NB4 (cell line): ENCODE measurements around the gene CDC42EP5.

Source experiments
- CTCF ChIP-seq: IDR thresholded peaks from one replicate; pipeline ENCODE4 v1.5.1; 2012; ENCODE audit warnings: low read depth, low read length
- MAX ChIP-seq: IDR thresholded peaks from 2 replicates; pipeline ENCODE4 v1.6.1; 2011; ENCODE audit warnings: low read depth, low read length
- MYC ChIP-seq: IDR thresholded peaks from 2 replicates; pipeline ENCODE4 v1.6.1; 2011; ENCODE audit warnings: low read depth, low read length
- POLR2A ChIP-seq: IDR thresholded peaks from 2 replicates; pipeline ENCODE4 v1.6.1; 2011; ENCODE audit warnings: mild to moderate bottlenecking; ENCODE audit not compliant: insufficient read length; ENCODE audit errors: extremely low read depth

- TF ChIP-seq POLR2A, result no peak
- no peak for TF ChIP-seq MAX
- TF ChIP-seq CTCF, result no peak
- no peak for TF ChIP-seq MYC
These were observed 12.7 kb downstream of the CDC42EP5 start for GRCh38 chr19:54460230-54461005.
